Measurements from ENCODE around the gene MRPS34. TPM values are rescaled to one million over a fixed set of nuclear protein-coding genes. Genes with fewer than 3 reads are reported as not detected.

Gene MRPS34
- polyA plus RNA-seq, 1 donor (not counting 4 experiments of a cell fraction or from before 2014, with no cell fraction given): 74.3 TPM

DNA sequence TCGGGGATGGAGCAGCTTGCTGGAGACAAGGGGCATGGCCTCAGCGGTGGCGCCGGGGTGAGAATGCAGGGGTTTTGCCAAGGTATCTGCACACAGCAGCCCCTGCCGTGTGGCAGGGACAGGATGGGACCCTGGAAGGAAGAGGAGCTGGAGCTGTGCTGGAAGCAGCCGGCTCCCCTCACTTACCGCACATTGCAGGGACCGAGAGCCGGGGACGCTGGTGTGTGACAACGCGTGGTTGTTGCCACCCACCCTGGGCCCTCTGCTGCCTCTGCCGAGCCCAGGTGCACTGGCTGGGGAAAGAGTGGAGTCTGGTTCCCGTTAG is 12.9 kb upstream of the MRPS34 start:
- DNase-seq (ENCODE audit: low read depth, low spot score): no peak
- Histone ChIP-seq H3K9ac (ENCODE audit: control insufficient read depth, extremely low read depth, insufficient read depth, low read length) (no peak overlapping the region), H4K20me1 (ENCODE audit: control insufficient read depth, extremely low read depth, insufficient read depth, low read length) (peaks cover 3% of the 10 kb centered on the region), H2AFZ (ENCODE audit: control insufficient read depth, low read length) (no peak overlapping the region), H3K36me3 (ENCODE audit: control insufficient read depth in 2 of 2, extremely low read depth in 1 of 2, insufficient read depth in 2 of 2, low read length in 2 of 2) (peaks cover 2 to 11% of the 10 kb centered on the region in 2 experiments), H3K27me3 (ENCODE audit: control insufficient read depth, extremely low read depth, insufficient read depth, low read length) (no peaks in the 10 kb centered on the region), H3K79me2 (ENCODE audit: control insufficient read depth, insufficient read depth, low read length) (peaks cover 44% of the 10 kb centered on the region), H3K27ac (ENCODE audit: control insufficient read depth, insufficient read depth, low read length) (no peak overlapping the region), H3K9me1 (ENCODE audit: control insufficient read depth, extremely low read depth, insufficient read depth, low read length) (peaks cover 4% of the 10 kb centered on the region), H3K4me2 (ENCODE audit: control insufficient read depth, extremely low read depth, insufficient read depth, low read depth, low read length) (no peak overlapping the region), H3K4me1 (ENCODE audit: control insufficient read depth, extremely low read depth, insufficient read depth, low read length) (peaks cover 30% of the 10 kb centered on the region), H3K4me3 (ENCODE audit: control insufficient read depth in 2 of 3, extremely low read depth in 1 of 3, insufficient read depth in 2 of 3, low read depth in 1 of 3, low read length in 3 of 3) (no peak overlapping the region), H3K9me3 (ENCODE audit: control insufficient read depth, low read depth, low read length) (no peaks in the 10 kb centered on the region)
- dilution Hi-C loops (cut with MboI; ENCODE audit: extremely low pct_ligation_motif_present, low sequenced_read_pairs): no loop called here
- FAIRE-seq: no peak
- TF ChIP-seq EZH2 (IDR thresholded peaks at IDR 0.05; ENCODE audit: low read length): no peak
- TF ChIP-seq, protein P1, sequence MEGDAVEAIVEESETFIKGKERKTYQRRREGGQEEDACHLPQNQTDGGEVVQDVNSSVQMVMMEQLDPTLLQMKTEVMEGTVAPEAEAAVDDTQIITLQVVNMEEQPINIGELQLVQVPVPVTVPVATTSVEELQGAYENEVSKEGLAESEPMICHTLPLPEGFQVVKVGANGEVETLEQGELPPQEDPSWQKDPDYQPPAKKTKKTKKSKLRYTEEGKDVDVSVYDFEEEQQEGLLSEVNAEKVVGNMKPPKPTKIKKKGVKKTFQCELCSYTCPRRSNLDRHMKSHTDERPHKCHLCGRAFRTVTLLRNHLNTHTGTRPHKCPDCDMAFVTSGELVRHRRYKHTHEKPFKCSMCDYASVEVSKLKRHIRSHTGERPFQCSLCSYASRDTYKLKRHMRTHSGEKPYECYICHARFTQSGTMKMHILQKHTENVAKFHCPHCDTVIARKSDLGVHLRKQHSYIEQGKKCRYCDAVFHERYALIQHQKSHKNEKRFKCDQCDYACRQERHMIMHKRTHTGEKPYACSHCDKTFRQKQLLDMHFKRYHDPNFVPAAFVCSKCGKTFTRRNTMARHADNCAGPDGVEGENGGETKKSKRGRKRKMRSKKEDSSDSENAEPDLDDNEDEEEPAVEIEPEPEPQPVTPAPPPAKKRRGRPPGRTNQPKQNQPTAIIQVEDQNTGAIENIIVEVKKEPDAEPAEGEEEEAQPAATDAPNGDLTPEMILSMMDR (optimal IDR thresholded peaks at IDR 0.05 in 1 of 3, IDR thresholded peaks at IDR 0.05 in 1 of 3, conservative IDR thresholded peaks at IDR 0.05 in 1 of 3; ENCODE audit: extremely low read depth in 1 of 3, insufficient read depth in 2 of 3, low read length in 3 of 3): no peak

DNA sequence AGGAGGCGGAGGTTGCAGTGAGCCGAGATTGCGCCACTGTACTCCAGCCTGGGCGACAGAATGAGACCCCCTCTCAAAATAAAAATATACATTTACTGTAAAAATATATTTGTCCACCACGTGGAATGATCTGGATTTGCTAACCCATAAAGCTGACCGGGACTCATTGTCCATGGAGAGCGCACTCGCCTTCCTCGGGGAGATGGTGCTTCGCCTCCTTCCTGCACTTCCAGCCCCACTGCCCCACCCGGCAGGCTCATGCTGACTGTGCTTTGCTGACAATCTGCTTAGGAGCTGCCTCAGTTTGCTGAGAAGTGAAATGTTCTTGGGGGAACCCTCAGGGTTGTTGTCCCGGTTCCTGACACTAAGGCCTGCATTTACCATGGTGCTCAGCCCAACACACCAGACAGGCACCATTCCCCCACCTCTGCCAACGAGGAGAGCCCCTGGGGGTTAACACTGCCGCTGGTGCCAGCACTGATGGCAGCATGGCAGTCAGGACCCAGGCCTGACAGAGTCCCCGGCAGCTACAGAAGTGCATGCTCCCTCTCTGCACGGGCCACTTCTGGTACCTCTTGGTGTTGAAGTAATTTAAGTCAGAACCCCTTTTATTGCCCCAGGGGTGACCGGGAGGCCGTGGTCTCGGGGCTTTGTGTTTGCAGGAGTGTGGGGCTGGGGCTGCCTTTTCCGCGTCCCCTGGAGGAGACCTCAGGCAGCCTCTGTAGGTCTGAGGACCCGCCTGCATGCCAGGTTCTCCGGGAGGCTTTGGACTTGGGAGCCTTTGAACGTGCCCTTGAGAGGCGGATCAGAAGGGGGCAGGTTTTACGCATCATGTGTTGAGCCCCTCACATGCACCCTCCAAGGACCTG is 12.3 kb upstream of the MRPS34 start:
- H3K9me3 ChIP-seq (ENCODE audit: control insufficient read depth, low read depth, low read length): no peaks in the 10 kb centered on the region
- no peak overlapping the region for H3K9ac ChIP-seq (ENCODE audit: control insufficient read depth, extremely low read depth, insufficient read depth, low read length)
- H3K36me3 ChIP-seq (ENCODE audit: control insufficient read depth in 2 of 2, extremely low read depth in 1 of 2, insufficient read depth in 2 of 2, low read length in 2 of 2): peaks cover 2 to 11% of the 10 kb centered on the region in 2 experiments
- TF ChIP-seq, protein P1 (optimal IDR thresholded peaks at IDR 0.05 in 1 of 3, IDR thresholded peaks at IDR 0.05 in 1 of 3, conservative IDR thresholded peaks at IDR 0.05 in 1 of 3; ENCODE audit: extremely low read depth in 1 of 3, insufficient read depth in 2 of 3, low read length in 3 of 3): no peak
- no peak for TF ChIP-seq EZH2 (IDR thresholded peaks at IDR 0.05; ENCODE audit: low read length)
- peaks cover 3% of the 10 kb centered on the region for H4K20me1 ChIP-seq (ENCODE audit: control insufficient read depth, extremely low read depth, insufficient read depth, low read length)
- no peak overlapping the region for H2AFZ ChIP-seq (ENCODE audit: control insufficient read depth, low read length)
- DNase-seq (ENCODE audit: low read depth, low spot score) (no peak), FAIRE-seq (no peak)
- H3K79me2 ChIP-seq (ENCODE audit: control insufficient read depth, insufficient read depth, low read length): peaks cover 44% of the 10 kb centered on the region
- no peaks in the 10 kb centered on the region for H3K27me3 ChIP-seq (ENCODE audit: control insufficient read depth, extremely low read depth, insufficient read depth, low read length)
- no peak overlapping the region for H3K4me2 ChIP-seq (ENCODE audit: control insufficient read depth, extremely low read depth, insufficient read depth, low read depth, low read length)
- no peak overlapping the region for H3K27ac ChIP-seq (ENCODE audit: control insufficient read depth, insufficient read depth, low read length)
- H3K4me1 ChIP-seq (ENCODE audit: control insufficient read depth, extremely low read depth, insufficient read depth, low read length): peaks cover 31% of the 10 kb centered on the region
- no peak overlapping the region for H3K4me3 ChIP-seq (ENCODE audit: control insufficient read depth in 2 of 3, extremely low read depth in 1 of 3, insufficient read depth in 2 of 3, low read depth in 1 of 3, low read length in 3 of 3)
- H3K9me1 ChIP-seq (ENCODE audit: control insufficient read depth, extremely low read depth, insufficient read depth, low read length): peaks cover 4% of the 10 kb centered on the region
- dilution Hi-C loops (cut with MboI; ENCODE audit: extremely low pct_ligation_motif_present, low sequenced_read_pairs): no loop called here

All from keratinocyte (primary cell).